Measurements from ENCODE around the gene EHMT2.
"Not testable (repeated sequence)": the region's sequence is repeated elsewhere in the genome, so short reads cannot be mapped to it uniquely, and the experiment has no call there.

GRCh38 chr6:31932137-31932536 is 34.6 kb upstream of the EHMT2 start:
- TF ChIP-seq ZNF274 (IDR thresholded peaks at IDR 0.05; ENCODE audit: low read depth, low read length); SUZ12 (IDR thresholded peaks at IDR 0.05; ENCODE audit: extremely low read depth, insufficient read depth, insufficient read length): not testable (repeated sequence)

All from NT2/D1 (cell line).